H9 (cell line): ENCODE data around the gene RNPEPL1. TPM values are rescaled to one million over a fixed set of nuclear protein-coding genes. Genes with fewer than 3 reads are reported as not detected.

ENCODE experiments used
- DNase-seq: peaks from one replicate; pipeline ENCODE4 v3.0.0-alpha.2; 2017
- H2AFZ ChIP-seq: one replicate; pipeline ENCODE4 v1.6.1; 2013; ENCODE audit warnings: mild to moderate bottlenecking, low read length, control low read depth, moderate library complexity
- H2AK5ac ChIP-seq: 2 replicates; pipeline ENCODE4 v1.6.1; 2013; ENCODE audit warnings: low read length, control low read depth, mixed read lengths; ENCODE audit not compliant: insufficient read length
- H2BK120ac ChIP-seq: one replicate; pipeline ENCODE4 v1.6.1; 2013; ENCODE audit warnings: low read depth, mild to moderate bottlenecking, low read length, control low read depth, inconsistent platforms; ENCODE audit not compliant: poor library complexity, severe bottlenecking
- H2BK12ac ChIP-seq: 2 replicates; pipeline ENCODE4 v1.6.1; 2013; ENCODE audit warnings: low read length, control low read depth, mixed read lengths, low read depth; ENCODE audit not compliant: insufficient read length
- H2BK15ac ChIP-seq: 2 replicates; pipeline ENCODE4 v1.6.1; 2013; ENCODE audit warnings: low read depth, low read length, control low read depth
- H2BK20ac ChIP-seq: one replicate; pipeline ENCODE4 v1.6.1; 2013; ENCODE audit warnings: low read depth, mild to moderate bottlenecking, low read length, control low read depth, inconsistent platforms; ENCODE audit not compliant: poor library complexity, severe bottlenecking
- H2BK5ac ChIP-seq: 2 replicates; pipeline ENCODE4 v1.6.1; 2013; ENCODE audit warnings: low read length, control low read depth, mixed read lengths; ENCODE audit not compliant: insufficient read length
- H3K14ac ChIP-seq: 2 replicates; pipeline ENCODE4 v1.6.1; 2013; ENCODE audit warnings: low read length, control low read depth; ENCODE audit not compliant: insufficient read depth
- H3K18ac ChIP-seq: 2 replicates; pipeline ENCODE4 v1.6.1; 2013; ENCODE audit warnings: low read depth, mild to moderate bottlenecking, mixed read lengths, low read length, control low read depth; ENCODE audit not compliant: insufficient read length
- H3K23ac ChIP-seq: 2 replicates; pipeline ENCODE4 v1.6.1; 2013; ENCODE audit warnings: low read length, control low read depth, mixed read lengths, low read depth; ENCODE audit not compliant: insufficient read length
- H3K23me2 ChIP-seq: 2 replicates; pipeline ENCODE4 v1.6.1; 2013; ENCODE audit warnings: low read depth, mild to moderate bottlenecking, mixed read lengths, low read length, control low read depth; ENCODE audit not compliant: insufficient read length, poor library complexity, severe bottlenecking
- H3K27ac ChIP-seq: 2 replicates; pipeline ENCODE4 v1.5.1; 2013; ENCODE audit warnings: low read length, control low read depth, mixed read lengths, low read depth; ENCODE audit not compliant: insufficient read length
- H3K27me3 ChIP-seq: 2 replicates; pipeline ENCODE4 v1.6.1; 2013; ENCODE audit warnings: low read length, control low read depth, inconsistent platforms; ENCODE audit not compliant: insufficient read depth
- H3K4ac ChIP-seq: 2 replicates; pipeline ENCODE4 v1.6.1; 2013; ENCODE audit warnings: low read depth, mild to moderate bottlenecking, control low read depth, inconsistent platforms, low read length, moderate library complexity
- H3K4me1 ChIP-seq: 2 replicates; pipeline ENCODE4 v1.6.1; 2013; ENCODE audit warnings: low read length, control low read depth, inconsistent platforms; ENCODE audit not compliant: insufficient read depth
- H3K4me2 ChIP-seq: 2 replicates; pipeline ENCODE4 v1.6.1; 2013; ENCODE audit warnings: low read length, control low read depth, mixed read lengths; ENCODE audit not compliant: insufficient read length, insufficient read depth
- H3K56ac ChIP-seq: 2 replicates; pipeline ENCODE4 v1.6.1; 2013; ENCODE audit warnings: low read depth, mild to moderate bottlenecking, mixed read lengths, low read length, control low read depth; ENCODE audit not compliant: insufficient read length
- H3K79me1 ChIP-seq: 2 replicates; pipeline ENCODE4 v1.6.1; 2013; ENCODE audit warnings: low read depth, mild to moderate bottlenecking, moderate library complexity, low read length, control low read depth, inconsistent platforms; ENCODE audit not compliant: insufficient read depth, poor library complexity, severe bottlenecking
- H3K79me2 ChIP-seq: 2 replicates; pipeline ENCODE4 v1.6.1; 2013; ENCODE audit warnings: low read length, control low read depth, inconsistent platforms; ENCODE audit not compliant: insufficient read depth
- H3K9ac ChIP-seq: 2 replicates; pipeline ENCODE4 v1.6.1; 2013; ENCODE audit warnings: low read length, control low read depth, mixed read lengths; ENCODE audit not compliant: insufficient read length; ENCODE audit errors: extremely low read depth
- H3K9me3 ChIP-seq: one replicate; pipeline ENCODE4 v1.6.1; 2013; ENCODE audit warnings: low read depth, low read length, inconsistent platforms; ENCODE audit not compliant: control insufficient read depth
- H3T11ph ChIP-seq: one replicate; pipeline ENCODE4 v1.6.1; 2013; ENCODE audit warnings: mild to moderate bottlenecking, low read length, control low read depth, inconsistent platforms
- H4K20me1 ChIP-seq: one replicate; pipeline ENCODE4 v1.6.1; 2013; ENCODE audit not compliant: control insufficient read depth, insufficient read length, insufficient read depth
- H4K5ac ChIP-seq: 2 replicates; pipeline ENCODE4 v1.6.1; 2013; ENCODE audit warnings: low read depth, mild to moderate bottlenecking, mixed read lengths, low read length, control low read depth; ENCODE audit not compliant: insufficient read length
- H4K8ac ChIP-seq: replicated peaks from 2 replicates; pipeline ENCODE4 v1.6.1; 2013; ENCODE audit warnings: low read length, control low read depth, mixed read lengths, low read depth; ENCODE audit not compliant: insufficient read length
- H4K91ac ChIP-seq: 2 replicates; pipeline ENCODE4 v1.6.1; 2013; ENCODE audit warnings: low read depth, mild to moderate bottlenecking, moderate library complexity, mixed read lengths, low read length, control low read depth; ENCODE audit not compliant: insufficient read length
- H3K27ac Mint-ChIP-seq, 3 experiments: 2 replicates in 2 of 3; 3 replicates in 1 of 3; pipeline ENCODE4 v1.8.0; 2020 to 2021; ENCODE audit warnings: mixed read lengths in 3 of 3, mild to moderate bottlenecking in 1 of 3, moderate library complexity in 1 of 3
- H3K27me3 Mint-ChIP-seq: 2 replicates; pipeline ENCODE4 v1.8.0; 2021; ENCODE audit warnings: low read depth, mild to moderate bottlenecking, moderate library complexity, mixed read lengths
- H3K36me3 Mint-ChIP-seq, 3 experiments: 2 replicates in 2 of 3; 3 replicates in 1 of 3; pipeline ENCODE4 v1.8.0; 2020 to 2021; ENCODE audit warnings: low read depth in 3 of 3, mixed read lengths in 3 of 3; ENCODE audit not compliant: insufficient read depth in 1 of 3
- H3K4me1 Mint-ChIP-seq, 2 experiments: 2 replicates each; pipeline ENCODE4 v1.8.0; 2020; ENCODE audit warnings: mixed read lengths in 2 of 2
- H3K4me3 Mint-ChIP-seq, 2 experiments: 2 replicates in 1 of 2; 3 replicates in 1 of 2; pipeline ENCODE4 v1.8.0; 2020 to 2021; ENCODE audit warnings: mild to moderate bottlenecking in 2 of 2, mixed read lengths in 2 of 2, moderate library complexity in 1 of 2
- H3K9me3 Mint-ChIP-seq, 2 experiments: 2 replicates in 1 of 2; 3 replicates in 1 of 2; pipeline ENCODE4 v1.8.0; 2020; ENCODE audit warnings: mild to moderate bottlenecking in 2 of 2, mixed read lengths in 2 of 2, moderate library complexity in 1 of 2
- WGBS: extraction: QIAGEN DNeasy Blood & Tissue Kit; methylation state at CpG from one replicate; pipeline ENCODE4 v1.1.7; 2013; ENCODE audit warnings: missing lambda C conversion rate, low lambda C conversion rate, mixed read lengths; ENCODE audit not compliant: insufficient read length; ENCODE audit errors: extremely low coverage; 5-methylcytosine and 5-hydroxymethylcytosine counted together
- total RNA-seq: library from RNA; stranded (reverse); gene quantifications from 2 replicates; pipeline ENCODE4 v1.2.1, GENCODE V29; 2021
- TF ChIP-seq, protein P1 (sequence below): fragments of 200-600 bp; sonication (generic); conservative IDR thresholded peaks from 3 replicates; pipeline ENCODE4 v1.8.0; 2021; ENCODE audit warnings: antibody characterized with exemption, mild to moderate bottlenecking

Gene RNPEPL1
- total RNA-seq, 1 experiment from 2014 or later = 22.5 TPM

DNA sequence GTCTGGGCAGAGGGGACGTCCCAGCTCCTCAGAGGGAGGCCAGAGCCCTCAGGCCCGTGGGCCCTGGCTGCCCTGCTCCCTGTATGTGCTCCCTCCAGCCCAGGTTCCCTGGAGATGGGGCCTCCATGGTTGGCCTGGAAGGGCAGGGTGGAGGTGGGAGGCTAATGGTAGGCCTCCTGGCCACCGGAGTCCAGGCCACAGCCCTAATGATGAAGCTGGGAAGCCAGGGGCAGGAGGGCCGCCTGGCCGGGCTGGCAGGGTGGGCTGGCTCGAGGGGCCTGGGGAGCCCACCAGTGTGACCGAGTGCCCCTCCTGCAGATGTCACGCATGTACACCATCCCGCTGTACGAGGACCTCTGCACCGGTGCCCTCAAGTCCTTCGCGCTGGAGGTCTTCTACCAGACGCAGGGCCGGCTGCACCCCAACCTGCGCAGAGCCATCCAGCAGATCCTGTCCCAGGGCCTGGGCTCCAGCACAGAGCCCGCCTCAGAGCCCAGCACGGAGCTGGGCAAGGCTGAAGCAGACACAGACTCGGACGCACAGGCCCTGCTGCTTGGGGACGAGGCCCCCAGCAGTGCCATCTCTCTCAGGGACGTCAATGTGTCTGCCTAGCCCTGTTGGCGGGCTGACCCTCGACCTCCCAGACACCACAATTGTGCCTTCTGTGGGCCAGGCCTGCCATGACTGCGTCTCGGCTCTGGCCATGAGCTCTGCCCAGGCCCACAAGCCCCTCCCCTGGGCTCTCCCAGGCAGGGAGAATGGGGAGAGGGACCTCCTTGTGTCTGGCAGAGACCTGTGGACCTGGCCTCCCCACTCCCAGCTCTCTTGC lies 9.2 kb downstream of the RNPEPL1 start:
- no peak overlapping the region for H2BK15ac ChIP-seq
- no peaks in the 10 kb centered on the region for H4K20me1 ChIP-seq
- no peak overlapping the region for H3K4me3 Mint-ChIP-seq
- no peak overlapping the region for H3K56ac ChIP-seq
- no peak overlapping the region for H3K9ac ChIP-seq
- H3K23ac ChIP-seq = no peak overlapping the region
- H2BK5ac ChIP-seq = no peak overlapping the region
- H3T11ph ChIP-seq = no peak overlapping the region
- H3K9me3 ChIP-seq = no peaks in the 10 kb centered on the region
- H3K27ac Mint-ChIP-seq = no peak overlapping the region
- H2BK120ac ChIP-seq = no peak overlapping the region
- H3K27me3 Mint-ChIP-seq = no peaks in the 10 kb centered on the region
- no peak for DNase-seq
- no peaks in the 10 kb centered on the region for H3K27me3 ChIP-seq
- H4K91ac ChIP-seq = no peak overlapping the region
- H3K79me2 ChIP-seq = no peaks in the 10 kb centered on the region
- no peak overlapping the region for H2AK5ac ChIP-seq
- no peaks in the 10 kb centered on the region; a peak in 2 of 7 replicates for H3K36me3 Mint-ChIP-seq
- no peaks in the 10 kb centered on the region for H3K23me2 ChIP-seq
- no peak overlapping the region for H3K18ac ChIP-seq
- H3K4me2 ChIP-seq = no peak overlapping the region
- H4K8ac ChIP-seq = no peak overlapping the region
- peaks cover 7 to 15% of the 10 kb centered on the region in 2 experiments for H3K4me1 Mint-ChIP-seq
- no peak overlapping the region for H3K4ac ChIP-seq
- H4K5ac ChIP-seq = no peak overlapping the region
- H3K79me1 ChIP-seq = no peaks in the 10 kb centered on the region
- no peaks in the 10 kb centered on the region for H3K4me1 ChIP-seq
- no peak overlapping the region for H3K14ac ChIP-seq
- H2BK20ac ChIP-seq = no peak overlapping the region
- TF ChIP-seq, protein P1, sequence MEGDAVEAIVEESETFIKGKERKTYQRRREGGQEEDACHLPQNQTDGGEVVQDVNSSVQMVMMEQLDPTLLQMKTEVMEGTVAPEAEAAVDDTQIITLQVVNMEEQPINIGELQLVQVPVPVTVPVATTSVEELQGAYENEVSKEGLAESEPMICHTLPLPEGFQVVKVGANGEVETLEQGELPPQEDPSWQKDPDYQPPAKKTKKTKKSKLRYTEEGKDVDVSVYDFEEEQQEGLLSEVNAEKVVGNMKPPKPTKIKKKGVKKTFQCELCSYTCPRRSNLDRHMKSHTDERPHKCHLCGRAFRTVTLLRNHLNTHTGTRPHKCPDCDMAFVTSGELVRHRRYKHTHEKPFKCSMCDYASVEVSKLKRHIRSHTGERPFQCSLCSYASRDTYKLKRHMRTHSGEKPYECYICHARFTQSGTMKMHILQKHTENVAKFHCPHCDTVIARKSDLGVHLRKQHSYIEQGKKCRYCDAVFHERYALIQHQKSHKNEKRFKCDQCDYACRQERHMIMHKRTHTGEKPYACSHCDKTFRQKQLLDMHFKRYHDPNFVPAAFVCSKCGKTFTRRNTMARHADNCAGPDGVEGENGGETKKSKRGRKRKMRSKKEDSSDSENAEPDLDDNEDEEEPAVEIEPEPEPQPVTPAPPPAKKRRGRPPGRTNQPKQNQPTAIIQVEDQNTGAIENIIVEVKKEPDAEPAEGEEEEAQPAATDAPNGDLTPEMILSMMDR = no peak
- no peak overlapping the region for H3K27ac ChIP-seq
- H3K9me3 Mint-ChIP-seq = no peaks in the 10 kb centered on the region
- WGBS = no CpG with 5 or more reads among the region's 26 CpGs
- no peak overlapping the region for H2AFZ ChIP-seq
- H2BK12ac ChIP-seq = no peak overlapping the region
